GM19328 (cell line): ENCODE results near the gene VGLL4.

Experiments
- ATAC-seq: cut with Tn5 transposase; IDR thresholded peaks from one replicate; pipeline ENCODE4 v1.9.1; 2021; ENCODE audit warnings: mild to moderate bottlenecking, moderate library complexity; ENCODE audit not compliant: unreplicated experiment

VGLL4 gene

DNA sequence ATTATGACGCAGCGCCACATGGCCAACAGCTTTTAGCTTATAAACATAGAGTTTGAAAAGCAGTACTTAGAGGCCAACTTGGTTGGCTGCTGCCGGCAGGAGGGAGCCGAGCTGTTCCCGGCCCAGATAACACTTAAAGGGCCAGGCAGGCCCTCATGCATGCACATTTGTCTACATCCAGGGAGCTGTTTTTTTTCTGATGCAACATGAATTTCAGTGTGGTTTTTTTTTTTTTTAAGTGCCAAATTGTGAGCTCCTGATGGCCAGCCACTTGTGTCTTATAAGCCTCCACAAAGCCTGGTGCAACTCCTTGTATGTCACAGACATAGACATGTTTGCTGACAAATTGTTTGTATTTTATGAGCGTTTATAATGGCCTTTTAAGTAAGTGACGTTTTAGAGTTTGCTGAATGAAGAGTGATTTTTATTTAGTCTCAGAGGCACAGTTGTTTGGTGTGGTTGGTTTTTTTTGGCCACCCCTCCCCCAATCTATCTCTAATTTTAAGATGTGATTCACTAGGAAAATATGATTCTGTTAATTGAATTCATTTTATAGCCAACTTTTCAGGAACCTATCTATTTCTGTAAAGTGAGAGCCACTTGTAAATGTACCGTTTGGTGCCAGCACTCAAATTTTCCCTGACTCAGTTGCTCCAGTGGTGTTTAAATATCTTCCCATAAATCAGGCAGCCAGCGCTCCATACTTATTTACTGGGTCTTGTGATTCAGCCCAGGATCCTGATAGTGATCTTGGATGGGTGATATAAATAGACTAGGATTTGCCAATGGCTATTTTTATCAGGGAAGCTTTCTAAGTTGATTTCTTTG is 134.3 kb downstream of the VGLL4 start:
- ATAC-seq = no peak

DNA sequence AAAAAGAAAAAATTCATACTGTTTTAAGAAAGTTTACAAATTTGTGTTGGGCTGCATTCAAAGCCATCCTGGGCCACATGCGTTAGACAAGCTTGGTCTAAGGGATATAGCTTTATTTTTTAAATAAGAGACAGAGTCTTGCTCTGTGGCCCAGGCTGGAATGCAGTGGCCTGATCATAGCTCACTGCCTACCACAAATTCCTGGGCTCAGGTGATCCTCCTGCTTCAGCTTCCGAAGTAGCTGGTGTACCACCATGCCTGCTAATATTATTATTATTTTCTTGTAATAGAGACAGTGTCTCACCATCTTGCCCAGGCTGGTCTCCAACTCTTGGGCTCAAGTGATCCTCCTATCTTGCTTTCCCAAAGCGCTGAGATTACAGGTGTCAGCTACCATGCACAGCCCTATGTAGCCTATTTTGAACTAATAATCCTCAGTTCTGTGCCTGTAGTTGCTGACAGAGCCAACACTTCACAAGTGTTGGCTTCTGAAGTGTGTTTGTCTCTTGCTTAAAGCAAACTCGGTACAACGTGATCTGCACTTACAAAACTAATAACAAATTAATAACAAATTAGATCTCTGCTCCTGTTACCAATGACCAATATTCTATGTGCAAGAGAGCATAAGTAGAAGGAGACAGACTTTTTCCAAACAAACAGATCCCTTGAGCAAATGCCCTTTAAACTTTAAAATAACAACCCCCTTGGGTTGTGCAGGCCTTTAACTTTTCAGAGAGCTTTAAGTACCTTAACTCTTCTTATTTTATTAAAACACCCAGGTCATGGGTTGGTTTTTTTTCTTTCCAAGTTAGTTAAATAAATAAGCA is 135.2 kb downstream of the VGLL4 start:
- ATAC-seq = no peak

DNA sequence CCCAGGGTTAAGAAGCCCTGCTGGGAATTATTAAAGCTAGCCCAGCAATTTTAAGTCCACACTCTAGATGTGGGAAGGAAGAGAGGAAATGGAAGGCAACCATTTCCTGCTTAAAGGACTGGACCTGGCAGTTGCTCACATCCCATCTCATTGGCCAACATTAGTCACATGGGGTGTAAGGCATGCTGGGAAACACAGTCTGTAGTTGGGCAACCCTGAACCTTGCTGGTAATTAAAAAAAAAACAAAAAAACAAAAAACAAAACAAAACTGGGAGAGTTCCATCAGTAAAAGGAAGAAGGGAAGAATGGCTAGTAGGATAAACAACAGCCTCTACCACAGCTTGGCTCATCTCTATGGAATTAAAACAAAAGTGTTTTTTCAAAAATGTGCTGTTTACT is 136.0 kb downstream of the VGLL4 start:
- ATAC-seq = no peak
